22Rv1 (cell line): Measurements from ENCODE around the gene FOCAD.

ENCODE experiments used
- ZFX ChIP-seq: fragments of 450-650 bp; IDR thresholded peaks from 2 replicates; pipeline ENCODE4 v1.6.1; 2017; ENCODE audit warnings: antibody characterized with exemption, borderline replicate concordance
- TF ChIP-seq, protein P1 (sequence below): fragments of 450-650 bp; IDR thresholded peaks from 2 replicates; pipeline ENCODE4 v1.5.1; 2017; ENCODE audit warnings: mild to moderate bottlenecking

DNA sequence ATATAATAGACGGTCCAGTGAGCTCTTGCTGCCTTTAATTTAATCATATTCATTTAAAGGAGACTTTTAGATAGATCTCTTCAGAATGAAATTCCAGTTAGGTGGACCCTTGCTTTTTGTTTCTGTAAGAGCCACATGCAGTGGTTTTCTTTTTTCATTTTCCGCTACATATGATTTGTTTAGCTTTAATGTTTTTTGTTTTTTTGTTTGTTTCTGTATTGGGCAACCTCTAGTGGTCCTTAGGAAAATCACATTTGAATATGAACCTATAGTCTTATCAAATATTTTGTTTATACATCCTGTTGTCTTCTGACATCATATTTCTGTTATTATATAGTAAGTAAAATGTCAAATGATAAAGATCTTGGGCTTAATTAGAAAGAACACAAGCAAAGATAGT, 196.6 kb downstream of the FOCAD start:
- TF ChIP-seq, protein P1, sequence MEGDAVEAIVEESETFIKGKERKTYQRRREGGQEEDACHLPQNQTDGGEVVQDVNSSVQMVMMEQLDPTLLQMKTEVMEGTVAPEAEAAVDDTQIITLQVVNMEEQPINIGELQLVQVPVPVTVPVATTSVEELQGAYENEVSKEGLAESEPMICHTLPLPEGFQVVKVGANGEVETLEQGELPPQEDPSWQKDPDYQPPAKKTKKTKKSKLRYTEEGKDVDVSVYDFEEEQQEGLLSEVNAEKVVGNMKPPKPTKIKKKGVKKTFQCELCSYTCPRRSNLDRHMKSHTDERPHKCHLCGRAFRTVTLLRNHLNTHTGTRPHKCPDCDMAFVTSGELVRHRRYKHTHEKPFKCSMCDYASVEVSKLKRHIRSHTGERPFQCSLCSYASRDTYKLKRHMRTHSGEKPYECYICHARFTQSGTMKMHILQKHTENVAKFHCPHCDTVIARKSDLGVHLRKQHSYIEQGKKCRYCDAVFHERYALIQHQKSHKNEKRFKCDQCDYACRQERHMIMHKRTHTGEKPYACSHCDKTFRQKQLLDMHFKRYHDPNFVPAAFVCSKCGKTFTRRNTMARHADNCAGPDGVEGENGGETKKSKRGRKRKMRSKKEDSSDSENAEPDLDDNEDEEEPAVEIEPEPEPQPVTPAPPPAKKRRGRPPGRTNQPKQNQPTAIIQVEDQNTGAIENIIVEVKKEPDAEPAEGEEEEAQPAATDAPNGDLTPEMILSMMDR = no peak
- TF ChIP-seq ZFX = no peak
